Measurements from ENCODE around the gene NOTCH2NLA. TPM values are rescaled to one million over a fixed set of nuclear protein-coding genes. Genes with fewer than 3 reads are reported as not detected.
"Not testable (repeated sequence)": the region's sequence is repeated elsewhere in the genome, so short reads cannot be mapped to it uniquely, and the experiment has no call there.

NOTCH2NLA gene
- total RNA-seq, 8 experiments from 2014 or later = 5.6 to 50.4 (median 15.4) TPM

GRCh38 chr1:146253249-146253855 lies 24.5 kb upstream of the NOTCH2NLA start:
- H3K27ac ChIP-seq; ATAC-seq (replicated peaks in 6 of 8); in situ Hi-C loops (cut with MboI; ENCODE audit: low pct_unique_long_range_greater_than_20kb in 2 of 9, low sequenced_read_pairs in 9 of 9, unreplicated experiment in 9 of 9); H3K4me3 ChIP-seq; H3K4me1 ChIP-seq (replicated peaks in 1 of 2): not testable (repeated sequence)
- whole genome bisulfite sequencing, 10 experiments = no CpG with 5 or more reads among the region's 4 CpGs

- H3K4me1 ChIP-seq (replicated peaks in 1 of 2); H3K27ac ChIP-seq; H3K4me3 ChIP-seq; in situ Hi-C loops (cut with MboI; ENCODE audit: low pct_unique_long_range_greater_than_20kb in 2 of 9, low sequenced_read_pairs in 9 of 9, unreplicated experiment in 9 of 9): not testable (repeated sequence)
- WGBS, 10 experiments = no CpG with 5 or more reads among the region's 1 CpG
- peak in 1 of 8 experiments; percentile 25 for ATAC-seq (replicated peaks in 6 of 8)
Measured at GRCh38 chr1:146251523-146251922, 22.7 kb upstream of the NOTCH2NLA start.

DNA sequence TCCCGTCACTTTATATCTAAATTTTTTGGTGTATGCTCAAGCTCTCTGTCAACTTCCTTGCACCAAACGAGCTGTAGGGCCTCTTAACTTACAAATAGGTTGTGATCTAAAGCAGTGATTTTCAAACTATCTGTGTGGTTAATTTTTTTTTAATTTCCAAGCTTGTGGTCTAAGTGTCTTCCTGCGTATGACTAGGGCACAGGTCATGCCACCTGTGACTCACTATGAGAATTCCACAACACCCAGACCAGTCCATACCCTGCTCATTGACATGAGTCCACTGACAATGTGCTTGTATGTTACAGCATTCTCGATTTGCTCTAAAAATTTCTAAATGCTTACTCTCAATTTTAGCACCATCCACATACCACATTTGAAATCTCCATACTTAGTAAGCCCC lies 19.8 kb upstream of the NOTCH2NLA start:
- H3K4me1 ChIP-seq (replicated peaks in 1 of 2); H3K4me3 ChIP-seq; H3K27ac ChIP-seq; ATAC-seq (replicated peaks in 6 of 8); in situ Hi-C loops (cut with MboI; ENCODE audit: low pct_unique_long_range_greater_than_20kb in 2 of 9, low sequenced_read_pairs in 9 of 9, unreplicated experiment in 9 of 9): not testable (repeated sequence)
- WGBS, 10 experiments = no CpG with 5 or more reads among the region's 4 CpGs

DNA sequence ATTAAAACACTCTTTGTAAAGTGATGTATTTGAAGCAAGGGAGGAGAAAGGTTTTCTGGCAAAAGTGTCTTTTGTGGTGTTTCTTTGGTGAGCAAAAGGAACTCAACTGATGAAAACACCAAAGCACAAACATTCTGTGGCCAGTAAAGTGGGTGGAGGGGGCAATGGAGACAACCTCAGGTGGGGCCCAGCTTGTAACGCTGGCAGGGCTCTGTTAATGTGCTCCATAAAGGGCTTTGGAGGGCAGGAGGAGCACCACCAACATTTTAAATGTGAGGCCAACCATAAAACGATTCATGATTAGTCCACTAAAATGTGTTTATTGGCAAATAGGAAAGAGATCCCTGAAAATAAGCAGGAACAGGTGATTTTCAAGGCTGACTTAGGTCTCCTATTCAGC lies 7.8 kb upstream of the NOTCH2NLA start:
- in situ Hi-C loops (cut with MboI; ENCODE audit: low pct_unique_long_range_greater_than_20kb in 2 of 9, low sequenced_read_pairs in 9 of 9, unreplicated experiment in 9 of 9); H3K4me3 ChIP-seq; ATAC-seq (replicated peaks in 6 of 8); H3K4me1 ChIP-seq (replicated peaks in 1 of 2); H3K27ac ChIP-seq: not testable (repeated sequence)
- no CpG with 5 or more reads among the region's 2 CpGs for WGBS, 10 experiments

GRCh38 chr1:146236026-146236601 lies 7.3 kb upstream of the NOTCH2NLA start:
- WGBS, 10 experiments = no CpG with 5 or more reads among the region's 5 CpGs
- H3K27ac ChIP-seq; in situ Hi-C loops (cut with MboI; ENCODE audit: low pct_unique_long_range_greater_than_20kb in 2 of 9, low sequenced_read_pairs in 9 of 9, unreplicated experiment in 9 of 9); H3K4me3 ChIP-seq; H3K4me1 ChIP-seq (replicated peaks in 1 of 2); ATAC-seq (replicated peaks in 6 of 8): not testable (repeated sequence)

GRCh38 chr1:146228144-146228682 lies 608 bp downstream of the NOTCH2NLA start:
- ATAC-seq (replicated peaks in 6 of 8) = peak in 7 of 8 experiments; percentile 32 to 70 (median 47)
- in situ Hi-C loops (cut with MboI; ENCODE audit: low pct_unique_long_range_greater_than_20kb in 2 of 9, low sequenced_read_pairs in 9 of 9, unreplicated experiment in 9 of 9); H3K27ac ChIP-seq; H3K4me1 ChIP-seq (replicated peaks in 1 of 2): not testable (repeated sequence)
- no CpG with 5 or more reads among the region's 53 CpGs for WGBS, 10 experiments
- peak overlapping the region; percentile 52 to 92 (median 83) for H3K4me3 ChIP-seq

GRCh38 chr1:146174531-146174930 lies 54.3 kb downstream of the NOTCH2NLA start:
- WGBS, 10 experiments = no CpG with 5 or more reads among the region's 5 CpGs
- in situ Hi-C loops (cut with MboI; ENCODE audit: low pct_unique_long_range_greater_than_20kb in 2 of 9, low sequenced_read_pairs in 9 of 9, unreplicated experiment in 9 of 9); ATAC-seq (replicated peaks in 6 of 8); H3K4me1 ChIP-seq (replicated peaks in 1 of 2); H3K4me3 ChIP-seq; H3K27ac ChIP-seq: not testable (repeated sequence)

DNA sequence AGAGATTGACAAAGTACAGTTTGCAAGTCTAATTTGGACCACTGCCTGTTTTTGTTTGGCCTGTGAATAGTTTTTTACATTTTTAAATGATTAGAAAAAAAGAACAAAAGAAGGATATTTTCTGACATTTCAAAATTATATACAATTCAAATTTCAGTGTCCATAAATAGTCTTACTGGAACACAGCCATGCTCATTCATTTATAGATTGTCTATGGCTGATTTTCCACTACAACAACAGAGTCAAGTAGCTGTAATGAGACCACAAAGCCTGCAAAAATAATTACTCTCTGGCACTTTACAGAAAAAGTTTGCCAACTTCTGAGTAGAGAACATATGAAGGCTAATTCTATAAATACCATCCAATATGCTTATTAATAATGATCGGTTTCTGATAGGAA lies 61.1 kb downstream of the NOTCH2NLA start:
- whole genome bisulfite sequencing, 10 experiments = no CpG with 5 or more reads among the region's 1 CpG
- in situ Hi-C loops (cut with MboI; ENCODE audit: low pct_unique_long_range_greater_than_20kb in 2 of 9, low sequenced_read_pairs in 9 of 9, unreplicated experiment in 9 of 9); H3K27ac ChIP-seq; H3K4me1 ChIP-seq (replicated peaks in 1 of 2); H3K4me3 ChIP-seq: not testable (repeated sequence)
- ATAC-seq (replicated peaks in 6 of 8) = peak in 3 of 8 experiments; percentile 46 to 63 (median 53)

GRCh38 chr1:146167273-146167672 lies 61.5 kb downstream of the NOTCH2NLA start:
- no CpG with 5 or more reads among the region's 1 CpG for WGBS, 10 experiments
- H3K27ac ChIP-seq; in situ Hi-C loops (cut with MboI; ENCODE audit: low pct_unique_long_range_greater_than_20kb in 2 of 9, low sequenced_read_pairs in 9 of 9, unreplicated experiment in 9 of 9); H3K4me1 ChIP-seq (replicated peaks in 1 of 2); H3K4me3 ChIP-seq: not testable (repeated sequence)
- ATAC-seq (replicated peaks in 6 of 8) = peak in 4 of 8 experiments; percentile 34 to 99 (median 93)

DNA sequence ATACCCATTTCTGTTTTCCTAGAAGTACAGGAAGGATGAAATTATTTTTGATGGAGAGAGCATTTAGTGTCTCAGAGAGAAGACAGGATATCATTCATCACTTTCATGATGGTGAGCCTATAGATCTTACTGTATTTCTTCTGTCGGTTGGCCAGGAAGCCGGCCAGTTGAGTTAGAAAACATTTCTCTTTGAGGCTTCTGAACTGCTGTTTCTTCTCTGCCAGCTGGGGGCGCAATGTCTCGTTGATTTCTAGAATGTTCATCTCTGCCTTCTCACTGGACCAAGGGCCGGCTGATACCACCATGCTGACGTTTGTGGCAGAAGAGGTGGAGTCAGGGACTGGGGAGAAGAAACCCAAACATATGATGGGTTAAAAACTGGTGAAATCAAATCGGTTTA lies 84.4 kb downstream of the NOTCH2NLA start, which contains the start of gene NBPF10:
Gene NBPF10 (minus strand): TSS at position 340 of the 400 bp plus-strand sequence. CDS start 35 bp downstream, at position 305.
- in situ Hi-C loops (cut with MboI; ENCODE audit: low pct_unique_long_range_greater_than_20kb in 2 of 9, low sequenced_read_pairs in 9 of 9, unreplicated experiment in 9 of 9); H3K4me3 ChIP-seq; H3K4me1 ChIP-seq (replicated peaks in 1 of 2); ATAC-seq (replicated peaks in 6 of 8); H3K27ac ChIP-seq: not testable (repeated sequence)
- no CpG with 5 or more reads among the region's 7 CpGs for WGBS, 10 experiments

Other genes starting within 250 kb of the NOTCH2NLA start
- 1,000 to 10,000 TPM in 2 of 8 experiments, 100 to 1,000 TPM in 5, 10 to 100 TPM in 1; 43.6 to 1,017 (median 442) TPM for gene TXNIP, start 232.4 kb downstream of the NOTCH2NLA start, total RNA-seq
- under 1 TPM in 5 of 8 experiments, not detected in 3; 0.11 to 0.40 (median 0.32) TPM for gene HJV, start 207.3 kb downstream of the NOTCH2NLA start, total RNA-seq
- 1 to 10 TPM in 4 of 8 experiments, under 1 TPM in 4; 0.43 to 2.2 (median 0.97) TPM for gene NBPF10, start 84.2 kb downstream of the NOTCH2NLA start, total RNA-seq

All from motor neuron (in vitro differentiated cells).